HL-60 (cell line): Measurements from ENCODE around the gene CYB5R4.

Source experiments
- DNase-seq, 2 experiments: peaks; one replicate each; pipeline ENCODE4 v3.0.0-alpha.2; 2010 to 2020; ENCODE audit warnings: low read depth in 1 of 2, low spot score in 1 of 2
- H3K27ac ChIP-seq: fragments of 250-450 bp; sonication (Bioruptor Pico); replicated peaks from 2 replicates; pipeline ENCODE4 v1.5.1; 2020; ENCODE audit warnings: mild to moderate bottlenecking, moderate library complexity
- H3K27me3 ChIP-seq: fragments of 250-450 bp; sonication (Bioruptor Pico); 2 replicates; pipeline ENCODE4 v1.5.1; 2021; ENCODE audit warnings: mild to moderate bottlenecking, moderate library complexity; ENCODE audit not compliant: insufficient read depth, poor library complexity, severe bottlenecking
- H3K4me3 ChIP-seq: replicated peaks from 2 replicates; pipeline ENCODE4 v1.5.1; 2011; ENCODE audit warnings: mild to moderate bottlenecking, control low read depth, low read length; ENCODE audit not compliant: insufficient read depth
- CTCF ChIP-seq: IDR thresholded peaks from one replicate; pipeline ENCODE4 v1.5.1; 2011; ENCODE audit warnings: low read length, control low read depth, inconsistent platforms; ENCODE audit not compliant: insufficient read depth
- GABPA ChIP-seq: IDR thresholded peaks from 2 replicates; pipeline ENCODE4 v1.6.1; 2012; ENCODE audit warnings: low read depth
- POLR2AphosphoS5 ChIP-seq: IDR thresholded peaks from 2 replicates; pipeline ENCODE4 v1.6.1; 2012; ENCODE audit warnings: low read depth
- REST ChIP-seq: IDR thresholded peaks from 2 replicates; pipeline ENCODE4 v1.6.1; 2012; ENCODE audit warnings: low read depth; ENCODE audit not compliant: insufficient replicate concordance
- SPI1 ChIP-seq: IDR thresholded peaks from 2 replicates; pipeline ENCODE4 v1.6.1; 2012; ENCODE audit warnings: low read depth, mild to moderate bottlenecking, borderline replicate concordance

The CYB5R4 gene

GRCh38 chr6:83822629-83823169, 36.8 kb upstream of the CYB5R4 start:
- H3K4me3 ChIP-seq = no peak overlapping the region
- H3K27me3 ChIP-seq = no peaks in the 10 kb centered on the region
- no peak for TF ChIP-seq SPI1

DNA sequence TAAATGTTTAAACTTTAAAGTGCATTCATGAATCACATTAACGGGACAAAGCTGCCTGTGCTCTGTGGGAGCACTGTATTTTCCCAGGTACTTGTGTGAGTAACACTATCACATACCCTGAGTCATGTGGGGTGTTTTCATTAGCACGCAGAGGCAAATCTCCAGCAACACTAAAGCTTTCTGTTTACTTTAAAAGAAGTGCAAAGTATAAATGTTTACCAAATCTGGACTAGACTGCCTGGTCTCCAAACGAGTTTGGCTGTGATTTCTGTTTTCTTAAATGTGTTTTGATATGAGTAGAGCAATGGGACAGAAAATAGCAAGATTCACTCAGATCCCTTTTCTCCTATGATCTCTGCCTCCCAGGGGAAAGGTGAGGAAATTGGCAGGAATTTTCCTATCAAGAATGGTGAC, 35.1 kb upstream of the CYB5R4 start:
- no peak for DNase-seq
- Histone ChIP-seq H3K27ac (no peak overlapping the region), H3K27me3 (no peaks in the 10 kb centered on the region), H3K4me3 (no peak overlapping the region)
- TF ChIP-seq GABPA (no peak), POLR2AphosphoS5 (no peak), SPI1 (no peak), REST (no peak)

More at GRCh38 chr6:83822629-83823169, 36.8 kb upstream of the CYB5R4 start:
- no peak overlapping the region for H3K27ac ChIP-seq
- no peak for DNase-seq

DNA sequence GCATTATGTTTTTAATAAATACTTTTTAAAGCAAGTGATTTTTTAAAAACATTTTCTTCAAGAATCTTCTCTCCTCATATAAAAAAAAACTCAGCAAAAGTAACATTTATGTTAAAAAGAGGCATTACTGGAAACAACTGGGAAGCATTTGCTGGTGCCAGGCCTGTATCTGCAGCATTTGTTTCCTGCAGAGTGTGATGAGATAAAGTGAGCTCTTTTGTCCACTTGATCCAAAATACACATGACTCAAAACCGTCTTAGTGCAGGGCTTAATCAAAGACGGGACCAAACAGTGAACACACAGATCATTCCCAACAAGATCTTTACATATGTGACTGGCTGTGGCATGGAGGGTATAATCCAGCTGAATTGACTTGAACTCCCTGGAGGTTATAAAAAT, 34.7 kb upstream of the CYB5R4 start:
- Histone ChIP-seq H3K27me3 (no peaks in the 10 kb centered on the region), H3K27ac (no peak overlapping the region), H3K4me3 (no peak overlapping the region)
- no peak for DNase-seq
- TF ChIP-seq CTCF (no peak), REST (no peak), SPI1 (no peak), GABPA (no peak), POLR2AphosphoS5 (no peak)

DNA sequence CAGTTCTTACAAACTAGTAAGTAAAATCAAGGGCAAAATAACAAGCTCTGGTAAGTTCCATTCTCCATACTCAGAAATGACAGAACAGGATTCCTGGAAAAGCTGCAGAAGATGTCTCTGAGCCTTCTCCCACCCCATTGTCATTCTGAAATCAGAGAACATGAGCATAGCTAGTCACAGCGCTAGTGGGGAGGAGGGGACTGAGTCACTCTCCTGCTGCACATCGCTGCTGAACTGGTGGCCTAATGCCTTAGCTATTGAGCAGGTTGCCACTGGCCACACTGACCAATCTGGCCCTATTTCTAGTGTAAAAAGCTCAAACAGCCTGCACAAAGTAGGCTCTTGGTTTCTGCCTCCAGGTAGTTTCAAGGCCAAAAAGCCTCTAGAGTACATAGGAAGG, 32.4 kb upstream of the CYB5R4 start:
- Histone ChIP-seq H3K27ac (no peak overlapping the region), H3K4me3 (no peak overlapping the region), H3K27me3 (no peaks in the 10 kb centered on the region)
- DNase-seq = no peak
- TF ChIP-seq SPI1 (no peak), CTCF (no peak), REST (no peak), GABPA (no peak)
